CD14-positive monocyte (primary cell): ENCODE results near the gene CACNB4. TPM values are rescaled to one million over a fixed set of nuclear protein-coding genes. Genes with fewer than 3 reads are reported as not detected.

ENCODE experiments used
- DNase-seq, 3 donors: peaks; one replicate each; pipeline ENCODE4 v3.0.0-alpha.2; 2011 to 2022
- H2AFZ ChIP-seq: 2 replicates; pipeline ENCODE4 v1.6.0; 2012; ENCODE audit warnings: mild to moderate bottlenecking, low read depth, low read length, inconsistent platforms; ENCODE audit not compliant: insufficient read depth, poor library complexity, severe bottlenecking
- H3K27ac ChIP-seq, 2 donors: 1 replicate in 1 of 2; 2 replicates in 1 of 2; pipeline ENCODE4 v1.5.1; 2012 to 2013; ENCODE audit warnings: low read length in 2 of 2, control low read depth in 1 of 2, inconsistent platforms in 1 of 2, low read depth in 1 of 2, mild to moderate bottlenecking in 1 of 2
- H3K27me3 ChIP-seq, 2 donors: one replicate each; pipeline versions ENCODE4 v1.6.0 to v1.6.1; 2011 to 2013; ENCODE audit warnings: low read length in 2 of 2; ENCODE audit not compliant: control insufficient read depth in 2 of 2, insufficient read depth in 2 of 2
- H3K36me3 ChIP-seq, 2 donors: replicated peaks in 1 of 2; 1 replicate in 1 of 2; 2 replicates in 1 of 2; pipeline versions ENCODE4 v1.5.1 to v1.6.1; 2012 to 2013; ENCODE audit warnings: low read length in 2 of 2, control low read depth in 1 of 2, inconsistent platforms in 1 of 2, mild to moderate bottlenecking in 1 of 2; ENCODE audit not compliant: insufficient read depth in 2 of 2, control insufficient read depth in 1 of 2
- H3K4me1 ChIP-seq, 2 donors: 1 replicate in 1 of 2; 2 replicates in 1 of 2; pipeline versions ENCODE4 v1.5.1 to v1.6.1; 2012 to 2013; ENCODE audit warnings: low read length in 2 of 2, control low read depth in 1 of 2, inconsistent platforms in 1 of 2, mild to moderate bottlenecking in 1 of 2, moderate library complexity in 1 of 2; ENCODE audit not compliant: insufficient read depth in 2 of 2, control insufficient read depth in 1 of 2
- H3K4me2 ChIP-seq: replicated peaks from 2 replicates; pipeline ENCODE3; 2012; ENCODE audit warnings: low read length, moderate library complexity, mild to moderate bottlenecking; ENCODE audit not compliant: poor library complexity, severe bottlenecking; ENCODE audit errors: extremely low read depth
- H3K4me3 ChIP-seq, 3 experiments: fragments of 200-600 bp in 1 of 3; sonication (generic) in 1 of 3; replicated peaks in 1 of 3; 1 replicate in 2 of 3; 2 replicates in 1 of 3; pipeline ENCODE4 v1.5.1; 2011 to 2013; ENCODE audit warnings: low read length in 3 of 3, mild to moderate bottlenecking in 3 of 3, control low read depth in 2 of 3, low read depth in 2 of 3, inconsistent platforms in 1 of 3, moderate library complexity in 1 of 3
- H3K79me2 ChIP-seq: 2 replicates; pipeline ENCODE4 v1.6.0; 2012; ENCODE audit warnings: mild to moderate bottlenecking, control low read depth, inconsistent platforms, low read length, moderate library complexity; ENCODE audit not compliant: insufficient read depth
- H3K9ac ChIP-seq: 2 replicates; pipeline ENCODE4 v1.6.0; 2017; ENCODE audit warnings: low read length, mild to moderate bottlenecking; ENCODE audit not compliant: insufficient read depth, poor library complexity, severe bottlenecking
- H3K9me3 ChIP-seq, 2 donors: replicated peaks in 1 of 2; 1 replicate in 1 of 2; 2 replicates in 1 of 2; pipeline versions ENCODE4 v1.5.1 to v1.6.1; 2012 to 2013; ENCODE audit warnings: low read length in 2 of 2, control low read depth in 1 of 2; ENCODE audit not compliant: control insufficient read depth in 1 of 2, insufficient read depth in 1 of 2
- H4K20me1 ChIP-seq: 2 replicates; pipeline ENCODE4 v1.6.0; 2012; ENCODE audit warnings: mild to moderate bottlenecking, low read length, control low read depth, moderate library complexity; ENCODE audit not compliant: insufficient read depth
- H3K27ac Mint-ChIP-seq, 7 donors: one replicate each; pipeline ENCODE4 v1.8.0; 2020; ENCODE audit warnings: mild to moderate bottlenecking in 7 of 7, mixed read lengths in 7 of 7, moderate library complexity in 6 of 7, inconsistent platforms in 2 of 7
- H3K27me3 Mint-ChIP-seq, 3 donors: one replicate each; pipeline ENCODE4 v1.8.0; 2021 to 2022; ENCODE audit warnings: low read depth in 3 of 3, mild to moderate bottlenecking in 3 of 3, mixed read lengths in 3 of 3, moderate library complexity in 3 of 3, inconsistent platforms in 1 of 3
- H3K36me3 Mint-ChIP-seq, 2 donors: one replicate each; pipeline ENCODE4 v1.8.0; 2020; ENCODE audit warnings: mixed read lengths in 2 of 2, inconsistent platforms in 1 of 2, mild to moderate bottlenecking in 1 of 2
- H3K4me1 Mint-ChIP-seq: one replicate; pipeline ENCODE4 v1.8.0; 2020; ENCODE audit warnings: mild to moderate bottlenecking, mixed read lengths
- H3K4me3 Mint-ChIP-seq, 2 donors: one replicate each; pipeline ENCODE4 v1.8.0; 2020; ENCODE audit warnings: mild to moderate bottlenecking in 2 of 2, mixed read lengths in 2 of 2, moderate library complexity in 1 of 2
- H3K9me3 Mint-ChIP-seq, 7 donors: one replicate each; pipeline ENCODE4 v1.8.0; 2020 to 2022; ENCODE audit warnings: mixed read lengths in 7 of 7, mild to moderate bottlenecking in 6 of 7, moderate library complexity in 6 of 7, inconsistent platforms in 2 of 7
- WGBS: methylation state at CpG from one replicate; pipeline ENCODE4 v1.1.5; 2013; ENCODE audit warnings: missing lambda C conversion rate; ENCODE audit not compliant: insufficient coverage; 5-methylcytosine and 5-hydroxymethylcytosine counted together
- intact Hi-C, 2 donors: fragments of 100-400 bp; cut with micrococcal nuclease; formaldehyde crosslinking; loops; one replicate each; pipeline versions ENCODE4 v1.15.0 to v1.15.1; 2023
- polyA plus RNA-seq, 3 donors: library from polyadenylated mRNA; depleted of rRNA in 1 of 3; unstranded in 2 of 3; stranded (reverse) in 1 of 3; fragments of 300-500 nt in 2 of 3; fragments of >200 nt in 1 of 3; fragmentation: Illumina TruSeq in 2 of 3; gene quantifications; 1 replicate in 2 of 3; 2 replicates in 1 of 3; pipeline ENCODE4 v1.2.3, GENCODE V29; 2012 to 2021
- TF ChIP-seq, protein P1 (sequence below): fragments of 200-600 bp; IDR thresholded peaks from one replicate; pipeline ENCODE4 v1.8.0; 2022; ENCODE audit warnings: antibody characterized with exemption, mild to moderate bottlenecking

CACNB4 gene
- polyA plus RNA-seq, 3 donors = 0.44 to 1.9 (median 1.1) TPM

- H2AFZ ChIP-seq = peak overlapping the region; percentile 19
- peak overlapping the region; percentile 51 for H3K4me2 ChIP-seq
- H4K20me1 ChIP-seq = no peaks in the 10 kb centered on the region
- no peaks in the 10 kb centered on the region for H3K79me2 ChIP-seq
- H3K27me3 ChIP-seq = no peaks in the 10 kb centered on the region
- no peaks in the 10 kb centered on the region for H3K27me3 Mint-ChIP-seq
- no peak overlapping the region for H3K9ac ChIP-seq
- peaks cover 51% of the 10 kb centered on the region for H3K4me1 Mint-ChIP-seq
- peaks cover 54 to 65% of the 10 kb centered on the region in 2 donors for H3K4me1 ChIP-seq
- DNase-seq = peak; percentile 49 to 73 (median 58)
- H3K36me3 ChIP-seq = no peaks in the 10 kb centered on the region
- H3K36me3 Mint-ChIP-seq = peaks cover 0 to 1% of the 10 kb centered on the region in 2 donors
- H3K27ac ChIP-seq = peak overlapping the region; percentile 65 to 76
- H3K4me3 Mint-ChIP-seq = peak overlapping the region in 1 of 2 donors; percentile 70
- peak overlapping the region; percentile 66 to 91 (median 87) for H3K27ac Mint-ChIP-seq
- H3K9me3 Mint-ChIP-seq = no peaks in the 10 kb centered on the region
- WGBS = 0% methylated on average over 2 of the region's 4 CpGs
- no peaks in the 10 kb centered on the region for H3K9me3 ChIP-seq
- peak overlapping the region in 1 of 3 experiments; percentile 35 for H3K4me3 ChIP-seq
- TF ChIP-seq, protein P1, sequence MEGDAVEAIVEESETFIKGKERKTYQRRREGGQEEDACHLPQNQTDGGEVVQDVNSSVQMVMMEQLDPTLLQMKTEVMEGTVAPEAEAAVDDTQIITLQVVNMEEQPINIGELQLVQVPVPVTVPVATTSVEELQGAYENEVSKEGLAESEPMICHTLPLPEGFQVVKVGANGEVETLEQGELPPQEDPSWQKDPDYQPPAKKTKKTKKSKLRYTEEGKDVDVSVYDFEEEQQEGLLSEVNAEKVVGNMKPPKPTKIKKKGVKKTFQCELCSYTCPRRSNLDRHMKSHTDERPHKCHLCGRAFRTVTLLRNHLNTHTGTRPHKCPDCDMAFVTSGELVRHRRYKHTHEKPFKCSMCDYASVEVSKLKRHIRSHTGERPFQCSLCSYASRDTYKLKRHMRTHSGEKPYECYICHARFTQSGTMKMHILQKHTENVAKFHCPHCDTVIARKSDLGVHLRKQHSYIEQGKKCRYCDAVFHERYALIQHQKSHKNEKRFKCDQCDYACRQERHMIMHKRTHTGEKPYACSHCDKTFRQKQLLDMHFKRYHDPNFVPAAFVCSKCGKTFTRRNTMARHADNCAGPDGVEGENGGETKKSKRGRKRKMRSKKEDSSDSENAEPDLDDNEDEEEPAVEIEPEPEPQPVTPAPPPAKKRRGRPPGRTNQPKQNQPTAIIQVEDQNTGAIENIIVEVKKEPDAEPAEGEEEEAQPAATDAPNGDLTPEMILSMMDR = no peak
- intact Hi-C loops = no loop called here
Measured at GRCh38 chr2:151904807-151905206, 194.0 kb downstream of the CACNB4 start.

DNA sequence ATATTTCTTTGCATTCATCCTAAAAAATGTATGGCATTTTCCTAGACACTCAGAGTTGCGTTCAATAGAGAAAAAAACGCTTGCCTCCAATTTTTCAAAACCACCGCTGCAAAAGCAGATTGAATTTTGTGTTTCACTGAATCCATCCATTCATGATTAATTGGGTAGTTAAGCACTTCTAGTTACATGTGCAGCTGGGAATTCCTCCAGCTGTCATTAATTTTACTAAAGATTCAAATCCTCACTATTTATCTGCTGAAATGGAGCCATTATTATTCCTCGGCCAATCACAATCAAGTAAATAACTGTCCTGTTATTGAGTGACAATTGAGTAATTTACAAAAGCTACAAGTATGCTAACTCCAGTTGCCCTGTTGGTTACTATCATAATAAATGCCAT lies 194.8 kb downstream of the CACNB4 start:
- WGBS = no CpG with 5 or more reads among the region's 4 CpGs
- H3K9me3 ChIP-seq = no peaks in the 10 kb centered on the region
- TF ChIP-seq, protein P1 = no peak
- no peaks in the 10 kb centered on the region for H3K79me2 ChIP-seq
- H3K4me3 Mint-ChIP-seq = no peak overlapping the region
- peak overlapping the region in 1 of 3 experiments; percentile 35 for H3K4me3 ChIP-seq
- H3K4me2 ChIP-seq = no peak overlapping the region
- H3K27ac Mint-ChIP-seq = peak overlapping the region; percentile 22 to 91 (median 87)
- H3K36me3 ChIP-seq = no peaks in the 10 kb centered on the region
- H3K9me3 Mint-ChIP-seq = no peaks in the 10 kb centered on the region
- H3K9ac ChIP-seq = no peak overlapping the region
- H3K27me3 Mint-ChIP-seq = no peaks in the 10 kb centered on the region
- H3K4me1 Mint-ChIP-seq = peaks cover 51% of the 10 kb centered on the region
- no peaks in the 10 kb centered on the region for H4K20me1 ChIP-seq
- no peak overlapping the region for H2AFZ ChIP-seq
- H3K4me1 ChIP-seq = peaks cover 58 to 73% of the 10 kb centered on the region in 2 donors
- intact Hi-C loops = no loop called here
- DNase-seq = no peak
- H3K36me3 Mint-ChIP-seq = peaks cover 0 to 1% of the 10 kb centered on the region in 2 donors
- no peaks in the 10 kb centered on the region for H3K27me3 ChIP-seq
- H3K27ac ChIP-seq = peak overlapping the region; percentile 65 to 76
